GM18951 (cell line): ENCODE results near the gene MAPK12.

Experiments used
- POLR2A ChIP-seq: IDR thresholded peaks from 4 replicates; pipeline ENCODE4 v1.6.1; 2011; ENCODE audit warnings: mild to moderate bottlenecking; ENCODE audit not compliant: insufficient read length, insufficient read depth; ENCODE audit errors: extremely low read depth
- in situ Hi-C: fragments of 300-500 bp; cut with MboI; formaldehyde crosslinking; loops from one replicate; pipeline ENCODE4 v1.12.0; 2022; ENCODE audit warnings: low sequenced_read_pairs, mixed read lengths, inconsistent platforms; ENCODE audit not compliant: unreplicated experiment

The MAPK12 gene

DNA sequence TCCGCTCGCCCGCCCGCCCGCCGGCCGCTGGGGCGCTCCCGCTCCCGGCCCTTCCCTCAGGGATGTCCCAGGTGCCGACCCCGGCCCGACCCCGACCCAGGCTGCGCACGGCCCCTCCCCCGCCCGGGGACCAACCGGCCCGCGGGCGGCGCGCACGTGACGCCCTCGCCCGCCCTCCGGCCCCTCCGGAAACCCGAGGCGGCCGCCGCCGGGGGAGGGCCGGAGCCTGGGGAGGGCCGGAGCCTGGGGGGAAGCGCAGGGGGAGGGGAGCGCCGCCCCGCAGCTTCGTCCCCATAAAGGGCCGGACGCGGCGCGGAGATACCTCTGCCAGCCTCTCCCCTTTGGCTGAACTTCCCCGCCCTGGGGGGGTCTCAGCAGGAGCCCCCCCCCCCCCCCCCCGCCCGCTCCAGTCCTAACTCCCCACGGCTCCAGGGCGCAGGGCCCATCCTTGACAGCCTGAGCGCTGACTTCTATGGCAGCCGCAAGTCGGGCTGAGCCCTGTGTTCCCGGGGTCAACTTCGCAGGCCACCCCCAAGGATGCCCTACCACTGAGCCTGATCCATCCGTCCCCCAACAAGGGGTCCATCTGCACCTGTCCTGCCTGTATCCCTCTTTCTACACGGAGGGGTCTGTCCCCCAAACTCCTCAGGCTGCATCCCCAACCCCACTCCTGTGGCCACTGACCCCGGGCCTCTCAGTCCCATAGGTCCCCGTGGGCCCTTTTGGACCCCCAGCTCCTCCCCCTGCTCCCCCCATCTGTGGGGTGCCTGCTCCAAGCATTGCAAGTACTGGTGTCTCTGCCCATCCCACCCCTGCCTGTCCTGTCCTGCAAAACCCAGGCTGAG is at the start of gene MAPK12:
Gene MAPK12 (minus strand): TSS at position 69 of the 845 bp plus-strand sequence. CDS start 174 bp downstream, outside the sequence.
- in situ Hi-C loops, result no loop called here
- TF ChIP-seq POLR2A, result peak; percentile 13

GRCh38 chr22:50310949-50311444 is 49.5 kb upstream of the MAPK12 start:
- in situ Hi-C loops, result no loop called here
- TF ChIP-seq POLR2A, result no peak

- in situ Hi-C loops, result no loop called here
- no peak for TF ChIP-seq POLR2A
These were observed 48.7 kb upstream of the MAPK12 start for GRCh38 chr22:50310031-50310722.

DNA sequence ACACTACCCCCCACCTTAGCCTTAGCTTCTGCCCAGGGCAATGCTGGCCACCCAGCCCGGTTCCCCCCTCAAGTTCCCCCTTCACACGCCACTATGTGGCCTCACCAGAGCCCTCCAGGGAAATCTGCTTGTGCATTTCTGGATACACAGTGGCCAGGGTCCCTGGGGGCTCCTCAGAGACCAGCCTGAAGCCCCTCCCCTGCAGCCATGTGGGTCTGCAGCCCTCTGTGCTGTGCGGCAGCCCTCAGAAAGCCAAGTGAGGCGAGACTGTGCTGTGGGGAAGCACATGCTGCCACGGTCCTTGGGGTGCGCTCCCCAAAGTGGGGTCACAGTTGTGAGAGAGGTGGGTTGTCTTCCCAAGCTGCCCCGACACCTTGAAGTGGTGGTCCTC is 48.1 kb upstream of the MAPK12 start:
- TF ChIP-seq POLR2A, result no peak
- in situ Hi-C loops, result no loop called here

DNA sequence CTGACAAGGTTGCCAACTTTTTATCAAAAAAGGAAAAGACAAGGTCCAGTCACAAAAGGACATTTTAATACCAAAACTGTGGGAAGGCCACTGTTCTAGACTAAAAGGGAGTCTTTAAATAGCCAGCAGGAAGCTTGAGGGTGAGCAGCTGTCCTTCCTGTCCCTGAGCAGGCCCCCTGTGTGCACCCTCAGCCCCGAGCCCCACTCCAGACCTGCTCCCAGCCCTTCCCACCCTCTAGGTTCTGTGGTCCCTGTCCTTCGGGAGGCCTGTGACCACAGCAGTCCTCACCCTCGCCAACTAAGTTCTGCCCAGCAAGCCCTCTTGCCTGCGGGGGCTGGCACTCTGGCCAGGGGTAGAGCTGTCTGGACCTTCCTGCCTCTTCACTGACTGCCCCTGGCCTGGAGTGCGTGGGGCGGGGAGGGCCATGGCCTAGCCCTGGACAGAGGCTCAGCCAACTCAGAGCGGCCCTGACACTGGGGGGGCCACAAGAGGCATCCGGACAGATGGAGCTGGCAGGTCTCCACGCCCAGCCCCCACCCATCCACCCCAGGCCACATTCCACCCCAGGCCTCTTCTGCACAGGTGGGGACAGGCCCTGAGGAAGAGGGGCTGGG is 47.6 kb upstream of the MAPK12 start:
- in situ Hi-C loops, result no loop called here
- no peak for TF ChIP-seq POLR2A

DNA sequence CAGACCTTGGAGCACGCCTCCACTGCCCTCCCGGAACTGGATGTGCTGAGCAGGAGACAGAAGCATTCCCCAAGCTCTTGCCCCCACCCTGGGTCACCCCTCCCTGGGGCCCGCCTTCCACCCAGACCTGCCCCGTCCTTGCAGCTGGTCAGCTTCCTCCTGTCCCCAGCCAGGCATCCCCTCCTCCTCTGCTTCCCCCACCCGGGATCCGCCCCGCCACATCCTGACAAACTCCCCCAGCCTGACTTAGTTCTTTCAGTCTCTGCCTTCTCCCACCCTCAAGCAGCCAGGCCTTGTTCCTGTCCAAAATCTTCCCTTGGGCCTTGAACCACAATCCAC is 47.1 kb upstream of the MAPK12 start:
- in situ Hi-C loops, result no loop called here
- TF ChIP-seq POLR2A, result no peak

- no peak for TF ChIP-seq POLR2A
- in situ Hi-C loops, result no loop called here
These were observed 46.6 kb upstream of the MAPK12 start for GRCh38 chr22:50307890-50308596.

DNA sequence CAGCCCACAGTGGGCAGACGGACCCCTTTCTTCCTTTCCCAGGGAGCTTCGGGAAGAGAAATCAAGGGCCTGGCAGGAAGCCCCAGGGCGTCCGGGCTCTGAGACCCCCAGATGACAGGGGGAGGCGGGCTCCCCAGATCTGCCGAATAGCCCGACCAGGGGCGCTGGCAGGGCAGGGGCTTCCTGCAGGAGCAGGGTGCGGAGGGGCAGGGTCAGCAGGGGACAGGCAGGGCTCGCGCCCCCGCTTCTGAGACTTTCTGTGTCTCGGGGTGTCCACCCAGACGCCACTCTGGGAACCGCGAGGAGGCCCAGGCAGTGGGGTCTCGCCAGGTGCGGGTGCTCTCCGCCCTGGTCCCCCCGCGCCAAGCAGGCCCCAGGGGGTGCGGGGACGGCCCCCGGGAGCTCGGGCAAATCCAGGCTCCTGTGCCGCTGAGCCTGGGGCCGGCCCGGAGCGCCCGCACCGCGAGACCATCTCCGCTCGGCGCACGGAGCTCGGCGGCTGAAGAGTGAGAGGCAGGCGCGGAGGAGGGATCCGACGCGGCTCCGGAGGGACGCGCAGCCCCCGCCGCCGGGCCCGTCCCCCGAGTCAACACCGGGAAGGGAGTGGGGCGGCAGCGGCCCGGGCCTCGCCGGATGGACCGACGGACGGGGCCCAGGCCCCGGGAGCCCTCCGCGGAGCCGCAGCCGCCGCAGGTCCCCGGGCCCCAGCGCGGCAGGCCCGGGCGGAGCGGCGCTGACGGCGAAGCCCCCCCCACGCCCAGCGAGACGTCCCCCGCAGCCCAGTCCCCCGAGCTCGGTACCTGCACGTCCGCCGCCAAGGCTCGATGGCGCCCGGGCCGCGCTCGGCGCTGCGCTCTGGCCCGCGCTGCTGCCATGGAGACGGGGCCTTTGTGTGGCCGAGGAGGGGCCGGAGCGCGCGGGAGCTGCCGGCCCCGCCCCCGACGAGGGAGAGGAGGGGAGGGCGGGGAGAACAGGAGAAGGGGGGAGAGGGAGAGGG is 45.6 kb upstream of the MAPK12 start, which contains the start of gene PLXNB2:
Gene PLXNB2 (minus strand): TSS at position 894 of the 997 bp plus-strand sequence. CDS start 17,062 bp downstream, outside the sequence.
- peak; percentile 75 for TF ChIP-seq POLR2A

GRCh38 chr22:50305923-50306566 is 44.6 kb upstream of the MAPK12 start:
- TF ChIP-seq POLR2A, result peak; percentile 61
- in situ Hi-C loops, result no loop called here

More for the DNA sequence above, 45.6 kb upstream of the MAPK12 start, which contains the start of gene PLXNB2:
- in situ Hi-C loops, result no loop called here

DNA sequence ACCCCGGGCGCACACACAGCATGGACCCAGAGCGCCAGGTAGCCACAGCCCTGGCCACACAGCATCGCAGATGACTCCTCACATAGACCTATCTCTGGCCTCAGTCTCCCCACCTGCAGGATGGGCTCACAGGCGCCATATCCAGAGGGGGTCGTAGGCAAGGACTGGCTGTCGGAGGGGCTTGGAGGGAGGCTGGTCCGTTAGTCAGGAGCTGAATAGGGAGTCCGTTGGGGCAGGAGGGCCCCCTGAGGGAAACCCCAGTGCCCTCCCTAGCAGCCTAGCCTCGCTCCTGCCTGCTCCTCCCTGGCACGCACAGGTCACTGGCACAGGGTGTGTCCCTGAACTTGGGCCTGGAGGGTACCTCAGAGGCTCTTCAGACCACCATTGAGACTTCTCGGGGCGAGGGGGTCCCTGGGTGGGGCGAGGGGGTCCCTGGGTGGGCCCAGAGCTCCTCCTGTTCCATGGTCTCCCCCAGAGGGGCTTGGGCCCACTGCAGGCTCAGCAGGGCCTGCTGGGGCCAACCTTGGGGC is 44.0 kb upstream of the MAPK12 start:
- no peak for TF ChIP-seq POLR2A
- in situ Hi-C loops, result no loop called here
